Colonic mucosa (tissue), 4 donors: ENCODE measurements around the gene EBI3. TPM values are rescaled to one million over a fixed set of nuclear protein-coding genes. Genes with fewer than 3 reads are reported as not detected.

Experiments
- DNase-seq: peaks from one replicate; pipeline ENCODE4 v3.0.0-alpha.2; 2020
- H3K27ac ChIP-seq: fragments of 200-600 bp; one replicate; pipeline ENCODE4 v1.8.0; 2021
- H3K27me3 ChIP-seq: fragments of 200-600 bp; one replicate; pipeline ENCODE4 v1.8.0; 2021
- H3K36me3 ChIP-seq: fragments of 200-600 bp; one replicate; pipeline ENCODE4 v1.8.0; 2021
- H3K4me1 ChIP-seq: fragments of 200-600 bp; one replicate; pipeline ENCODE4 v1.8.0; 2021; ENCODE audit warnings: mild to moderate bottlenecking
- H3K4me3 ChIP-seq: fragments of 200-600 bp; one replicate; pipeline ENCODE4 v1.8.0; 2021
- H3K9ac ChIP-seq, 2 donors: one replicate each; pipeline ENCODE4 v1.7.0; 2013; ENCODE audit warnings: control low read depth in 2 of 2, low read depth in 2 of 2, low read length in 2 of 2
- H3K9me3 ChIP-seq: fragments of 200-600 bp; one replicate; pipeline ENCODE4 v1.8.0; 2021
- CTCF ChIP-seq: fragments of 200-600 bp; IDR thresholded peaks from one replicate; pipeline ENCODE4 v1.8.0; 2022; ENCODE audit warnings: antibody characterized with exemption, mild to moderate bottlenecking
- intact Hi-C: fragments of 100-400 bp; cut with DNase I; formaldehyde crosslinking; loops from one replicate; pipeline ENCODE4 v1.14.1; 2022
- total RNA-seq, 2 donors: library from RNA; stranded (reverse); fragmentation: NEBNext Ultra II Directional in 1 of 2; extraction: Animal tissue kit (Norgen Biotek cat#: 25700) in 1 of 2; gene quantifications; one replicate each; pipeline ENCODE4 v1.2.1, GENCODE V29; 2021
- donor health status: healthy.
- donor health status: DM: no; HTN: no; CAD: no.
- donor health status: DM: no; HTN: no; CAD: no.

The EBI3 gene
- total RNA-seq, 2 donors from 2014 or later, result 0.56 to 1.6 TPM

- Histone ChIP-seq H3K27ac (no peak overlapping the region), H3K9me3 (no peaks in the 10 kb centered on the region), H3K36me3 (no peaks in the 10 kb centered on the region), H3K4me1 (no peaks in the 10 kb centered on the region), H3K9ac (no peak overlapping the region), H3K27me3 (no peaks in the 10 kb centered on the region), H3K4me3 (no peak overlapping the region)
- no peak for TF ChIP-seq CTCF
- intact Hi-C loops, result loop anchor here (5.0 kb wide), 1 partner anchor 87 kb away; no protein-coding TSS in a partner anchor
- no peak for DNase-seq
These were observed 35.5 kb downstream of the EBI3 start for GRCh38 chr19:4264812-4265211.

GRCh38 chr19:4266253-4267000 is 37.1 kb downstream of the EBI3 start:
- H3K4me3 ChIP-seq, result no peak overlapping the region
- DNase-seq, result no peak
- H3K4me1 ChIP-seq, result no peaks in the 10 kb centered on the region
- no peaks in the 10 kb centered on the region for H3K9me3 ChIP-seq
- no peaks in the 10 kb centered on the region for H3K27me3 ChIP-seq
- intact Hi-C loops, result loop anchor here (2.0 to 5.0 kb wide), 2 partner anchors 86 to 132 kb away; no protein-coding TSS in a partner anchor
- no peak overlapping the region for H3K9ac ChIP-seq
- no peak for TF ChIP-seq CTCF
- no peaks in the 10 kb centered on the region for H3K36me3 ChIP-seq
- H3K27ac ChIP-seq, result no peak overlapping the region

- no peak overlapping the region for H3K4me3 ChIP-seq
- H3K9ac ChIP-seq, result peak overlapping the region in 1 of 2 donors; percentile 24
- H3K27ac ChIP-seq, result peak overlapping the region; percentile 58
- H3K9me3 ChIP-seq, result no peaks in the 10 kb centered on the region
- TF ChIP-seq CTCF, result peak; percentile 82
- no peaks in the 10 kb centered on the region for H3K27me3 ChIP-seq
- DNase-seq, result peak; percentile 67
- intact Hi-C loops, result loop anchor here (2.0 to 5.0 kb wide), 2 partner anchors 85 to 132 kb away; no protein-coding TSS in a partner anchor
- H3K36me3 ChIP-seq, result no peaks in the 10 kb centered on the region
- no peaks in the 10 kb centered on the region for H3K4me1 ChIP-seq
These were observed 38.0 kb downstream of the EBI3 start for GRCh38 chr19:4267101-4267900.

- H3K9ac ChIP-seq, result peak overlapping the region; percentile 4 to 12
These were observed 38.8 kb downstream of the EBI3 start for GRCh38 chr19:4267901-4268815.

More at GRCh38 chr19:4267901-4268815, 38.8 kb downstream of the EBI3 start:
- no peaks in the 10 kb centered on the region for H3K27me3 ChIP-seq
- peak overlapping the region; percentile 58 for H3K27ac ChIP-seq
- H3K36me3 ChIP-seq, result no peaks in the 10 kb centered on the region
- H3K9me3 ChIP-seq, result no peaks in the 10 kb centered on the region
- TF ChIP-seq CTCF, result no peak
- intact Hi-C loops, result loop anchor here (2.0 to 5.0 kb wide), 2 partner anchors 84 to 131 kb away; no protein-coding TSS in a partner anchor
- DNase-seq, result peak; percentile 55
- H3K4me3 ChIP-seq, result no peak overlapping the region
- H3K4me1 ChIP-seq, result no peaks in the 10 kb centered on the region
